HG03103 (cell line): ENCODE results near the gene TNNT2.

ENCODE experiments used
- ATAC-seq: cut with Tn5 transposase; IDR thresholded peaks from one replicate; pipeline ENCODE4 v1.9.1; 2021; ENCODE audit warnings: low read depth; ENCODE audit not compliant: unreplicated experiment

TNNT2 gene

GRCh38 chr1:201377611-201378092, at the start of gene TNNT2:
Gene TNNT2, minus strand, starts transcription at chr1:201377680. Its CDS starts 4,426 bp downstream, at chr1:201373254.
- no peak for ATAC-seq

- no peak for ATAC-seq
These were observed 49.2 kb upstream of the TNNT2 start for GRCh38 chr1:201426479-201427310.

- ATAC-seq, result no peak
These were observed 46.7 kb upstream of the TNNT2 start for GRCh38 chr1:201424146-201424545.

- no peak for ATAC-seq
These were observed 46.2 kb upstream of the TNNT2 start for GRCh38 chr1:201423655-201424054.

- no peak for ATAC-seq
These were observed 45.1 kb upstream of the TNNT2 start for GRCh38 chr1:201422436-201423030.

GRCh38 chr1:201422026-201422425, 44.5 kb upstream of the TNNT2 start:
- ATAC-seq, result no peak

- ATAC-seq, result no peak
These were observed 43.6 kb upstream of the TNNT2 start for GRCh38 chr1:201421041-201421440.

- no peak for ATAC-seq
These were observed 43.1 kb upstream of the TNNT2 start for GRCh38 chr1:201420608-201421002.

- no peak for ATAC-seq
These were observed 42.5 kb upstream of the TNNT2 start for GRCh38 chr1:201419746-201420607.

- no peak for ATAC-seq
These were observed 41.8 kb upstream of the TNNT2 start for GRCh38 chr1:201419256-201419655.

- ATAC-seq, result no peak
These were observed 41.0 kb upstream of the TNNT2 start for GRCh38 chr1:201418461-201418860.

- no peak for ATAC-seq
These were observed 36.7 kb upstream of the TNNT2 start for GRCh38 chr1:201414051-201414738.

- ATAC-seq, result no peak
These were observed 33.8 kb upstream of the TNNT2 start for GRCh38 chr1:201411292-201411691.

- no peak for ATAC-seq
These were observed 32.0 kb upstream of the TNNT2 start for GRCh38 chr1:201409440-201409839.

- no peak for ATAC-seq
These were observed 31.3 kb upstream of the TNNT2 start for GRCh38 chr1:201408834-201409200.

- ATAC-seq, result no peak
These were observed 30.8 kb upstream of the TNNT2 start for GRCh38 chr1:201408176-201408833.

GRCh38 chr1:201406831-201407406, 29.4 kb upstream of the TNNT2 start:
- ATAC-seq, result no peak

GRCh38 chr1:201405484-201405831, 28.0 kb upstream of the TNNT2 start:
- ATAC-seq, result no peak

- no peak for ATAC-seq
These were observed 27.4 kb upstream of the TNNT2 start for GRCh38 chr1:201404722-201405483.
